NCI-H748 (cell line): ENCODE data around the gene MIB2.

Experiments used
- DNase-seq: peaks from one replicate; lab custom pipeline; 2025; ENCODE audit not compliant: unreplicated experiment; lab: John Stamatoyannopoulos, UW

The MIB2 gene

DNA sequence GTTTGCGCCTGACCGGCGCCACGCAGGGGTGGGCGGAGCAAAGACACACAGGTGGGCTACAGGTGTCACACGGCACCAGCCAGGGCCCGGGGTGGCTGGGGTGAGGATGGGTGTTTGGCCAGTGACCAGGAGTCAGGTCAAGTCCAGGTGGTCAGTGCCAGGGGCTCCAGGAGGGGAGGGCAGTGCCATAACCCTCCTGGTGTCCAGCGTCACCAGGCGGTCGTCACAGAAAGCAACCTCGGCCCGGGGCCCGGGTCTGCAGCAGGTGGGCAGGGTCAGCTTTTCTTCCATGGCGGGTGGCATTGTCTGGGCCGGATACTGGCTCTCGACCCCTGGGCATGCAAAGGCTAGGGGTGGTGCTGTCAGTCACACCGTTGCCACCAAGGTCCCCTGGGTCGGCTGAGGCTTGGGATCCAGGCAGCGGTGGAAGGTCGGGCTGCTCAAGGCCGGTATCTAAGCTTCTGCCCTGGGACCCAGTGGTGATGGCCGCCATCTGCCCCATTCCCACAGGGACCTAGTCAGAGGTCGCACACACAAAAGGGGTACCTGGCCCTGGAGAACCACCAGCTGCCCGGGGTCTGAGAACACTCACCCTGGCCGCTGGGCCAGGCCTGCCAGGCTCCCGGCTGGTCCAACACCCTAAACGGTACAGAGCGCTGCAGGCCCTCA lies 17.1 kb upstream of the MIB2 start:
- no peak for DNase-seq

DNA sequence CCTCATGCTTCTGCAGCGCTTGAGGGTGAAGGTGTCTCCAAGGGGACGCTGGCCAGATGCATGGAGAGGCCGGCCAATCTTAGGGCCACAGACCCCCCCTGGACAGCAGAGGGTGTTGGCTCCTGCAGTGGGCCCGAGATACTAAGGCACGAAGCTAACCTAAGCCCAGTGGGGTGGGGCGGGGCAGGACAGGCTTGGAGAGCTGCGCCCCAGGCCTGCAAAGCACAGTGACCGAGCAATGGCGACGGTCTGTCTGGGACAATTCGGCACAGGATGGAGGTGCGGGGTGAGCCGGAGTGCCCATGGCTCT lies 16.6 kb upstream of the MIB2 start:
- no peak for DNase-seq

DNA sequence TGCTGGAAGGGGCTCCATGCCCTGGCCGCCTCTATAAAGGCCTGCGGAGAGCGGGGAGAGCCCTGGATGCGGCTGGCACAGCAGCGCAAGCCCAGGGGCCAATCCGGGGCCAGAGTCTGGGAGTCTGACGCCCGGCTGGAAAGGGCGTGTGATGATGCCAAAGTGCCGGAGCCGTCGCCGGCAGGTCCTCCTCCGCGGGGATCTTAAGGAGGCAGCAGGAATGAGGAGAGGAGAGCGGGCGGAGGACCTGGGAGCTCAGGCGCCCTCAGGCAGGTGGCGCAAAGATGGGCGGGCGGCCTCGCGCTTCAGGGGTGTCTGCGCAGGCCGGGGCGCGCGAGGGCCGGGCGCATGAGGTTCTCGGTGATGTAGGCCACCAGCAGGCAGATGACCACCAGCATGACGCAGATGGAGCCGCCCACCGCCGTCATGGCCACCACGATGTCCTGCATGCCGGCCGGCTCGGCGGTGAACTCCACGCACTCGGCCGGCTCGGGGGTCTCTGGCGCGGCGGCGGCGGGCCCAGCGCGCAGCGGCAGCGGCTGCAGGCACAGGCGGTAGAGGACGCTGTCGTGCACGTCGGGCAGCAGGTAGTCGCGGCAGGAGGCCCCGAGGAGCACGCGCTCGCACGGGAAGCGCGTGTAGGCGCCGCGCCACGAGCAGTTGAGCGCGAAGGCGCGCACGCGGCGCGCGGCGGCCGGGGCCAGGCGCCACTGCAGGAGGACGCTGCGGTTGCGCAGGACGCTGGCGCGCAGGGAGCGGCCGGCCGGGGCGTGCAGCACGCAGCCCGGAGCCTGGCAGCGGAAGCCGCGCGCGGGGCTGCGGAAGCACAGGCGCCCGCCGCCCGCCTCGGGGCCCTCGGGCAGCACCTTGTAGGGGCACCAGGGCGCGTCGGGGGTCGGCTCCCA lies 16.0 kb upstream of the MIB2 start:
- peak; percentile 55 for DNase-seq

DNA sequence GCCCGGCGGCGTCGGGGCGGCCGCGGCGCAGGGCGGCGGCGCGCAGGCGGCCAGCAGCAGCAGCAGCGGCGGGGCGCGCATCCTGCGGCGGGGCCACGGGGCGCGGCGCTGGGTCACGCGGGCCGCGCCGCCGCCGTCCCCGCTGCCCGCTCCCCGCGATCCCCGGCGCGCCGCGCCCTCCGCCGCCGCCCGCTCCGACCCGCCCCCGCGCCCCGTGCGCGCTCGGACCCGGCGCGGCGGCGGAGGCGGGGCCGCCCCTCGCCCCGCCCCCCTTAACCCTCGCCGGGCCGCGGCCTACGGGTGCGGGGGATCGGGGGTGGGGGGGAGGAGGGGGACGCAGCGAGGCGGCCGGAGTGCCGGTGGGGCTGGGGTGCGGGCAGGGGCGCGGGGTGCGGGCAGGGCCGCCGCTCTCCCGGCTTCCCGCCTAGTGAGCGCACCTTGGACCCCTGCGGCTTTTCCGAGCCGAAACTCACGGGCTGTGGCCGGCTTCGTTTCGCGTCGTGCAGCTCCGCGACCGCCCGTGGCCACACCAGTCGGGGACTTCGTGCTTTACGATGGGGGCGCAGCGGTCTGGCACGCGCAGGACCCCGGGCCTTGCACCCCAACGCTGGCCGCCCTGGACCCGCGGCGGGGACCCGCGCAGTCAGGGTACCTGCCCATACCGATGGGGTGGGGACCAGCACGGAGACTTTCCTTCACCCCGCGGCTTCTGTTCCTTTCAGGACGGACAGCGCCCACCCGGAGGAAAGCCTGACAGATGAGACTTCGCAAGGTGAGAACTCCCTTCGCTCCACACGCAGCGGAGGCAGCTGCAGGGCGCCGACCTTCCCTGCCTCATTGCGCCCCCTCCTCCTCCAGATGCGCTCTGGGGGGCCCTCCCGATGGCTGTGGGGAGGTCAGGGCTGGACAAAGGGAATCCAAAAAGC lies 15.1 kb upstream of the MIB2 start, which contains the start of gene FNDC10:
TSS of gene FNDC10 (minus strand) at position 201 of the 926 bp plus-strand sequence. CDS start at position 81, 120 bp downstream.
- DNase-seq, result peak; percentile 27

DNA sequence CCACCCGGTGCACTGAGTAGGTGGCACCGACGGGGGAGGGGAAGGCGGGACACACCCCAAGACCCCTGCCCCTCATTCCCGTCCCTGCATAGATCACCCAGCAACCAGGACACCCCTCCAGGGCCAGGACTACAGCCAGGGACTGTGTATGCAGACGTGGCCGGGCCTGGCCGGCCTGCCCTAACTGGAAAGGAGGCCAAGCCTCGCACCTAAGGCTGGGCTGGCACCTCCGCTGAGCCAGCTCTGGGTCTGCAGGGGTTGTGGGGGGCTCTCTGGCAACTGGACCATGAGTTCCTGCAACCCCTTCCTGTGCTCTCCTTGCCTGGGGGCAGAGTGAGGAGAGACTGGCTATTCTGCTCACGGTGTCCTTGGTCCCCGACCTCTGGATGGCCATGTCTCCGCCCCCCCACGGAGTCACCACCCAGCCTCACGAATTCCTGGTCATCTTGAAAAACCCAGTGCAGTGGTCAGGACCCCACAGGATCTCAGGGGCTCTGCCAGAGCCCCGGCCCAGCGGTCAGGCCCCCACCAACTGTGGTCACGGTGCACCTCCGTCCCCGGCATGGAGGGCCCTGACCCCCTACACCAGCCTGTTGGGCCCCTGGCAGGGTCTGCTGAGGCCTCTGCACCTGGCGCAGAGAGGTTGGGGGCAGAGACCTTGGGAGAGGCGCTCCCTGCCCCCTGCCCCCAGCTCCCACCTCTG lies 14.3 kb upstream of the MIB2 start:
- no peak for DNase-seq

DNA sequence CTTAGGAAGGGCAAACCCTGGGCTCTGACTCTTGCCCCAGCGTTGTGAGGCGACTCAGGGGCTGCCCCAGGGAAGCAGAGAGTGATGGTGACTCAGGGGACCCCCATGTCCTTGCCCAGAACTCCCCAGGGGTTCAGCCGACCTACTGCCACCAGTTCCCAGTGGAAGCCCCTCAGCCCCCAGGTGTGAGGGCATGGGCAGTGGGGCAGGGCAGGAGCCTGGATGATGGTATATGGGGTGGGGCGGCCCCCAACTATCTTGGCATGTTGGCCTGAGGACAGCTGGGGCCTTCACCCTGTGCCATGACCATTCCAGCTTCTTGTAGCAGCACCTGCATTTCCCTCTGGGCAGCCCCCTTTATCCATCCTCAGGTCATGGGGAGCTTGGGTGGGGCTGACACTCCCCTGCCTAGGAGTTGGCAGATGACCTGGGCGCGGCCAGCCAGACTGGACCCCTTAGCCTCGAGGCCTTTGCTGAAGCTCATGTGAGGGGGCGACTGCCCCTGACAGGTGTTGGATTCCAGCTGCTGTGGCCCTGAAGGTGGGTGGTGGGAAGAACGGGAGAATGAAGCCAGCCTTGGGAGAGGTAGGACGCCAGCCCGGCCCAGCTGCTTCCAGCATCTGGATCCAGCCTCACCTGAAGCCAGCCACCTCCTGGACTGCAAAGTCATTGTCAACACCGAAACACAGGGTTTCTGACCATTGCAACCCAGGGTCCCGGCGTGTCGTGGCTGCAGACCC lies 13.6 kb upstream of the MIB2 start:
- no peak for DNase-seq

DNA sequence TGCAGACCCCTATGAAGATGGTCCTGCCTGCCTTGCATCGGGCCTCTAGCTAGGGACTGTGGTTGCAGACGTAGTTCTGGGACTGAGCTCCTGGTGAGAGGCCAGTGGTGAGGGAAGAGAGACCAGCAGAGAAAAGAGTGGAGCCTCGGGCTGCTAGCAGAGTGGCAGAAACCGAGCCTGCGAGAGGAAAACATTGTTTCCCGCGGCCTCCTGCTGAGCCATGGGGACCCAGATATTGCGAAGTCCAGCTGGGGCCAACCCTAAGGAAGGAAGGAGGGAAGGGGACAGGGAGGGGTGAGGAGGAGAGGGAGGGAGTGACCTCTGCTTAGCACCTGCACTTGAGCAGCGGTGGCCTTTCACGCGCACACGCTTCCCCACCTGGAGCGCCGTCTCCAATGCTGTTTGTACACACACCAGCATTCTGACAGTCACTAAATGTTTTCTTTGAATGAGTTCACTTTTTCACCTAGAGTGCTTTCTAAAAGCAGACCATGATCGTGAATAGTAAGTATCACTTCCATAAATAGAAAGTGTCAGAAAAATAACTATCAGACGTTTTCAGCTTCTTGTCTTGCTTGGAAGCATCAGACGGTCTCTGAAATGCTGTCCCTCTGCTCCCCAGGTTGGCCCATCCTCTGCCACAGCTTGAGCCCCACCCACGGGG lies 12.9 kb upstream of the MIB2 start:
- DNase-seq, result no peak

DNA sequence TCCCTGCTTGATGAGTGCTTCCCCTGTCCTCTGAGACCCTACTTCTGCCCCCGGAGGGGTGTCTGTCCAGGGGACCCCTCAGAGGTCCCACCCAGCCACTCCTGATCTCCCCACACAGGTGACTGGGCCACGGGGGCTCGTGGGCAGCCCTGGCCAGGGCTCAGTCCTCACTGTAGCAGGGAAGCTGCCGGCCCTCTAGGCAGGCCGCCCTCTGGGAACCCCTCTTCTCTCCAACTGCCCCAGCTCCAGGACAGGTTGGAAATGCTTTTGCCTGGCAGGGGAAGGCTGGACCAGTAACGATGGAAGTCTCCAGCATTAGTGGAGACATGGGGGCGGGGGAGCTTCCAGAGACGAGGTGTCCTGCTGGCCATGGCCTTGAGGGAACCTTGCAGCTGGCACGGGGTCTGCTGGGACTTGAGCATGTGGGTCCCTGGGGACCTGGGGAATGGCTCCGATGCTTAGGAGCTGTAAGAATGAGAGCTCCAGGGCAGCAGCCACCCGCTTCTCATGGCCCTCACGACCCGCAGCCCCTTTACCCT lies 12.3 kb upstream of the MIB2 start:
- no peak for DNase-seq

DNA sequence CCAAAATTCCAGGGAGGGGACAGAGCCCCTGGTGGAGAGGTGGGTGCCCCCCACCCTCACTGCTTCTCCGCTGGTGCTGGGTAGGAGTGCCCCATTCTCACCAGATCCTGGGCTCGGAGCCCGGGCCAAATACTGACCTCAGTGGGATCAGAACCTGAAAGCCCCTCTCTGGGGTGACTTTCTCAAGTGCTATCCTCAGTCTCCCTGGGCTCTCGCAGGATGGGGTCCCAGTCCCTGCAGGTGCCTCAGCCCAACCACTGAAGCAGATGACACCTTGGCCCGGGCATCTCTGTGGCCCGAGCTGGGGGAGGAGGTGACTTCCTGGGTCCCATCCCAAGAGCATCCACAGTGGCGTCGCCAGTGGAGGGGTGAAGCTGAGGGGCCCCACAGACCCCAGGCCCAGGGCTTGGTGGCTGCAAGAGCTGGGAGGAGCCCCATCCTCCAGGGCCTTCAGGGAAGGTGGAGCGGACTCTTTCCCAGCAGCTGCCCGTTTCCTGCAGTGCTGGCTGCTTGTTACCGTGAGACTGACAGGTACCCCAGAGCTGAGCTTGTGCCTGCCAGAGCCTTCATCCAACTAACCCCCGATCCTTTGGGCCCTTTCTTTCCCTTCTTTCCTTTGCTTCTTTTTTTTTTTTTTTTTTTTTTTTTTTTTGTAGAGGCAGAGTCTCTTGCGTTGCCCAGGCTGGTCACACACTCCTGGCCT lies 11.5 kb upstream of the MIB2 start:
- no peak for DNase-seq

DNA sequence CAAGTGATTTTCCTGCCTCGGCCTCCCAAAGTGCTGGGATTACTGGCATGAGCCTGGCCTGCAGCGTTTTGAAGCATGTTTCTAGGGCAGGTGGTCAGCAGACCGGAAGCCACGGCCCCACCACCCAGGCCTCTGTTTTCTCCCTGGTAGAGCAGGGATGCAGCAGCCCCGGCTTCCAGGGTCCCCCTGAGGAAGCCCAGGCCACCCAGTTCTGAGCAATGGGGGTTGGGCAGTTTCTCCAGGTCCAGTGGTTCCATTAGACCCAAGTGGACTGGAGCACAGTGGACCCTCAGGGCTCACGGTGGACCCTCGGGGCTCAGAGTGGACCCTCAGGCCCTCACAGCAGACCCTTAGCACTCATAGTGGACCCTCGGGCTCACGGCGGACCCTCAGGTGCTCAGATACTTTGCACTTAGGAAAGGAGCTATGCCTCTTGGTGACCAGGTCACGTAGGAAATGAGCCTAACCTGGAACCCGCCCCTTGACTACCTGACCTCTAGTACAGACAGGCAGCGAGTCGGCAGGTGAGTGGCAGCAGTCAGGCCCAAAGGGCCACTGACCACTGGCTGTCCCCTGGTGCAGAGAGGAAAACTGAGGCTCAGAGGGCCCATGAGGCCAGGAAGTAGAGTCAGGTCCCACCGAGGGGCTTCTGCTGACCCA lies 10.8 kb upstream of the MIB2 start:
- DNase-seq, result no peak

DNA sequence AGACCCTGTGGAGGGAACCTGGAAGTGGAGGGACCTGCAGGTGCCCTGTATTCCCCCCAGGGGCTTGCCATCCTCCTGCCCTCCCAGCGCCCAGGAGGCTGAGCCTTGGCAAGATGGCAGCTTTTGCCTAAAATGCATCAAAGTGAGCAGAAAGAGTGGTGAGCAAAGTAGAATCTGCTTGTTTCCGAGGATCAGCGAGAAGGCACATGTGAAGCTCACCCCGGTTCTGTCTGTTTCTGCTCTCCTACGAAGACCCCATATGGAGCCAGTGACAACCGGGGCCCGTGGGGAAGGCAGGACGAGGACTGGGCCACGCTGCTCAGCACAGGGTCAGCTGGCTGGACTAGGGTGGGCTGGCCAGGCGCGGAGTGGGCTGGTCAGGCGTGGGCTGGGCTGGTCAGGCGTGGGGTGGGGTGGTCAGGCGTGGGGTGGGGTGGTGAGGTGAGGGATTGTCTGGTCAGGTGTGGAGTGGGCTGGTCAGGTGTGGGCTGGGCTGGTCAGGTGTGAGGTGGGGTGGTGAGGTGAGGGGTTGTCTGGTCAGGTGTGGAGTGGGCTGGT lies 10.2 kb upstream of the MIB2 start:
- DNase-seq, result no peak

DNA sequence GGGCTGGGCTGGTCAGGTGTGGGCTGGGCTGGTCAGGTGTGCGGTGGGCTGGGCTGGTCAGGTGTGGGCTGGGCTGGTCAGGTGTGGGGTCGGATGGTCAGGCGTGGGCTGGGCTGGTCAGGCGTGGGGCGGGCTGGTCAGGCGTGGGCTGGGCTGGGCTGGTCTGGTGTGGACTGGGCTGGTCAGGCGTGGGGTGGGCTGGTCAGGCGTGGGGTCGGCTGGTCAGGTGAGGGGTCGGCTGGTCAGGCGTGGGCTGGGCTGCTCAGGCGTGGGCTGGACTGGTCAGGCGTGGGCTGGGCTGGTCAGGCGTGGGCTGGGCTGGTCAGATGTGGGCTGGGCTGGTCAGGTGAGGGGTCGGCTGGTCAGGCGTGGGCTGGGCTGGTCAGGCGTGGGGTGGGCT lies 9.6 kb upstream of the MIB2 start:
- DNase-seq, result no peak

DNA sequence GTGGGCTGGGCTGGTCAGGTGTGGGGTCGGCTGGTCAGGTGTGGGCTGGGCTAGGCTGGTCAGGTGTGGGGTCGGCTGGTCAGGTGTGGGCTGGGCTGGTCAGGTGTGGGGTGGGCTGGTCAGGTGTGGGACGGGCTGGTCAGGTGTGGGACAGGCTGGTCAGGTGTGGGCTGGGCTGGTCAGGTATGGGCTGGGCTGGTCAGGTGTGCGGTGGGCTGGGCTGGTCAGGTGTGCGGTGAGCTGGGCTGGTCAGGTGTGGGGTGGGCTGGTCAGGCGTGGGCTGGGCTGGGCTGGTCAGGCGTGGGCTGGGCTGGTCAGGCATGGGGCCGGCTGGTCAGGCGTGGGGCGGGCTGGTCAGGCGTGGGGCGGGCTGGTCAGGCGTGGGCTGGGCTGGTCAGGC lies 9.1 kb upstream of the MIB2 start:
- DNase-seq, result no peak

DNA sequence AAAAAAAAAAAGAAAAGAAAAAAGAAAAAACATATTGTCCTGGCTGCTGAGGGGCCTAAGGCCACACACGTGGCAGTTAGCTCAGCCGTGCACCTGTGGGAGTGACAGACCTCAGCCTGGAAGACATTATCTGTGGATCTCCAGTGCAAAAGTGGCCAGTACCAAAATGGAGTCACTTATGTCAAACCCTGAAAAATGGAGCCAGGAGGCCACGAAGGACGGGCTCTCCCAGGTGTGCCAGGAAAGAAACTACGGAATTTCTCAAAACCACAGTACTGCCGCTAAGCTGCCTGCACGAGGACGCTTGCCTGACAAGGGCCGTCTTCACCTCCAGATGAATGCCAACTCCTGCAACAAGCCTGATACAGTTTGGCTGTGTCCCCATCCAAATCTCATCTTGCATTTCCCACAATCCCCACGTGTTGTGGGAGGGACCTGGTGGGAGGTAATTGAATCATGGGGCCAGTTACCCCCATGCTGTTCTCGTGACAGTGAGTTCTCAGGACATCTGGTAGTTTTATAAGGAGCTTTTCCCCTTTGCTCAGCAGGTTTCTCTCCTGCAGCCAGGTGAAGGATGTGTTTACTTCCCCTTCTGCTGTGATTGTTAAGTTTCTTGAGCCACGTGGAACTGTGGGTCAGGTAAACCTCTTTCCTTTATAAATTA lies 5.3 kb upstream of the MIB2 start:
- no peak for DNase-seq

DNA sequence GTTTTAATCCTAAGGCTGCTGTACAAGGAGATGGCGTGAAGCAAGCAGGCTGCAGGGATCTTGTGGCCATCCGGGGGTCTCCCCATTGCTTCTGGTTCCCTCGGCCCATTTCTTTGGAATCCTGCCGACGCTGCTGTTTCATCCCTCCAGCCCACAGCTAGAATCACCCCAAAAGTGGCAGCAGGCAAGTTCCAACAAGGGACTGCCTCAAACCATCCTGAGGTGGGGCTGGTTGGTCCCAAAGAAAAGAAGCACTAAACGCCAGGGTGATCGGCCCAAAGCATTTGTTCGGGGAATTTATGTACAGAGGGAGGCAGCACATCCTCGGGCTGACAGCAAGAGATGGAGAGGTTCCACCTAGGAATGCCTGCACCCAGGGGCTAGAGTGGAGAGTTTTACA lies 4.5 kb upstream of the MIB2 start:
- no peak for DNase-seq

DNA sequence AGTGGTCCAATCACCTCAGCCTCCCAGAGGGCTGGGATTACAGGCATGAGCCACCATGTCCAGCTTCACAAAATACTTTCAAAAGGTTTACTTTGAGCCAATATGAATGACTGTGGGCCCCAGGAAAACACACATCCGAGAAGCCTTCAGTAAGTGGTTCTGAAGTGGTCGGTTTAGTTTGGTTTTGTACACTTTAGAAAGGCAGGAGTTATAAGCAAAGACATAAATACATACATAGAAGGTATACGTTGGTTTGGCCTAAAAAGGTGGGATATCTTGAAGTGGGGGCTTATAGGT lies 3.2 kb upstream of the MIB2 start:
- no peak for DNase-seq

DNA sequence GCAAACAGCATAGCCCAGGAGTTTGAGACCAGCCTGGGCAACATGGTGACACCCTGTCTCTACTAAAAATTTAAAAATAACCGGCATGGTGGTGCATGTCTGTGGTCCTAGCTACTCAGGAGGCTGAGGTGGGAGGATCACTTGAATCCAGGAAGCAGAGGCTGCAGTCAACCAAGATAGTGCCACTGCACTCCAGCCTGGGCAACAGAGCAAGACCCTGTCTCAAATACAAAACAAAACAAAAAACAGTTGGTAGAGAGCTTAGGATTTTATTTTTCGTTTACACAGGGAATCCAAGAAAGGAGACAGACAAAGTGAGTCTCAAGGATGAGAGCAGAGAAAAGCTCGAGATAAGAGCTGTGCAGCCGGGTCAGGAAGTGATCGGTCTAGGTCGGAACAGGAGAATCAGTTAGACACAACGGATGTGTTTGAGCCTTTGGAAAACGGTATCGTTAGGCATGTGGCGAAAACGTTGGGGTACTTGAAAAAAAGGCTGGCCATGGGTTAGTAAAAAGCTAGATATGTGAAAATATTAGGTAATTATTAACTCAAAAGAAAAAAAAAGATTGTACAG lies 1.7 kb upstream of the MIB2 start:
- DNase-seq, result no peak
